Measurements from ENCODE around the gene PKDCC.

Gene PKDCC

DNA sequence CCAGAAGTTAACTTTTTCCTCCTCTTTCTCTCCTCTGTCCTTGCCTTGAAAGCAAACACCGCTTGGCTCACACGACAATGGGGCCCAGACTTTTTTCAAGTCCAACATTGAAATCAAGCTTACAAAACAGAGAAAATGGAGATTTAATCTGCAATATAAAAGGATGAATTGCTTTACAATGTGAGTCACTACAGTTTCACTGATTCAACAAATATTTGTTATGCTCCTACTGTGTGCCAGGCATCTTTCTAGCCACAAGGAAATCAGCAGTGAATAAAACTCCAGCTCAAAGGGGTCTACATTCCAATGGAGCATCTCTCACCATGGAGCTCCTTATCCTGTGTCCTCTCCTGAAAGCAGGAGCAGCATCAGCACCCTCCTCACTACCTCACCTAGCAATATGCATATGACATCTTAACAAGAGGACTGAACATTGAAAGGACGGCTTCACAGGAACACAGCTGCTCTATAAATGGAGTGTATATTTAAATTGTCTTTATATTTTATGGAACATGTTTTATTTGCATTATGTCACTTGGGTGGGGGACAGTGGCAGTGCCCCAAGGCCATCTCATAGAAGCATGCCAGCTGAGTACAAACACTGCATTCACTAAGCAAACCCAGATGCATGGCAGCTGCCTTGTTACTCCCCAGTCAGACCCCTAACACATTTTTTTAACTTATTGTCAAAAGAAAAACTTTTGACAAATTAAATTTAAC, 39.5 kb downstream of the PKDCC start:
- DNase-seq (ENCODE audit: low spot score), result no peak

DNA sequence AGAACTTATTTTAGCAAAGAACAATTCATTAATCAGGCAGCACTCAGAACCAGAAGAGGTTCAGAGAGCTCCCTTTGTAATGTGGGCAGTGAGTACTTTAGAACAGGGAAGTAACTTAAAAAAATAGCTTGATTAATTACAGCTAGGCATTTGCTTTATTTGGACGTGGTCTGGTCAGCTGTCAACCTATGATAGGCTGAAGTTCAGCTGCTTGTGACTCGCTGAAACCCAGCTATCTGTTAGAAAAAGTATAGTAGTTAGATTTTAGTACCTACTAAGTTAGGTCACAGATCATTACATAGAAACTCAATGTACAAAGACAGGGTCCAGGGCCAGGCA, 40.0 kb downstream of the PKDCC start:
- no peak for DNase-seq (ENCODE audit: low spot score)

DNA sequence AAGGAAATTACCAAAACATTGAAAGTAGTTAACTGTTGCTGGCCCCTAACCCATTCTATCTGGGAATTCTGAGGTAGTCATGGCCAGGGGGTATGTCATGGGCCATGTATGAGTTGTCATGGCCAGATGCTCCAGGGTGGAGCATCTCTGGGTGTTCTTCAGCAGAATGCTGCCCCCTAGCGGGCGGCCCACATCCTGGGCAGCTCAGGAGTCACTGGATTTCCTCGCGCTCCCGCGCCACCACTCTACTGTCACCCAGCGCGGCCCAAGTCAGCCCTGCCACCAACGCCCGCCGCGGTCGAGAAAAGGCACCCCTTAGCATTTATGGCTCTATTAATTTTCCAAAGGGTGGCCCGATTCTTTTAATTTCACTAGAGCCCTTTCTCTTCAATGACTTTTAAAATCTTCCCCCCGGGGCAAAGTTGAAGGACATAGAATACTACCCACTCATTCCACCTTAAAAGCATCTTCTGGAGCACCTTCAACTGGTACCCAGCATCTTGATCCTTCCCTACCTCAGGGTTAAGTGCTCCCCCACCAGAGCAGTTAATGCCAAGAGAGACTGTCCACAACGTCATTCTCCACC, 41.6 kb downstream of the PKDCC start:
- peak; percentile 84 for DNase-seq (ENCODE audit: low spot score)

DNA sequence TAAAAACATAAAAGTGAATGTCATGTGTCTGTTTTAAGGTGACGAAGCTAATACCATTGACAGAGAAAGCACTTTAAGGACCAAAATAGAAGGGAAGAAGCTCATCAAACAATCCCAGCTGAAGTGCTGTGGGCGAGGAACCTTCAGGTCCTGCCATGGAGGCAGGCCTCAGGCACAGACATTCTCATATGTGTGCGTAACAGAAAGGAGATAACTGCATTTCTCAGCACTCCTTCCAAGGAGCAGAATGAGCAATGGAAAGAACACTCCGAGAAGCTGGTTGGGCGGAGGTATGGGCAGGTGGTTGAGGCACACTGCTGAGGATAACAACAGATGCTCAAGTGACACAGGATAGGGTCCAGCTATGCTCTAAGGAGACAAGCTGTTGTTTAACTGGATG, 42.4 kb downstream of the PKDCC start:
- no peak for DNase-seq (ENCODE audit: low spot score)

DNA sequence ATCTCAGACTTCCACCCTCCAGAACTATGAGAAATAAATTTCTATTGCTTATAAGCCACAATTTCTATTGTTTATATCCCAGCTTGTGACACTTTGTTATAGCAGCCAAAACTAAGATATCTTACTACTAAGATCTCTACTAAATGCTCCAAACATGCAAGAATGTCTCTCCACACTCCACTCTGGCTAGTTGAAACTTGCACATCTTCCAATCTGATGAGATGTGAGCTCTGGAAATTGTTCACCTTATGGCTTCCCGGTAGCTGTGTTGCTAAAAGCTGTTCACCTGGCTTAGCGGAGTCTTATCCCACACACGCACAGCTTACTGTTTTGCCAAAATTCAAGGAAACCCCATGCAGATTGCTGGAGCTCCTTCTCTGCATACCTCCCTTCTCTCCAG, 43.9 kb downstream of the PKDCC start:
- DNase-seq (ENCODE audit: low spot score), result no peak

DNA sequence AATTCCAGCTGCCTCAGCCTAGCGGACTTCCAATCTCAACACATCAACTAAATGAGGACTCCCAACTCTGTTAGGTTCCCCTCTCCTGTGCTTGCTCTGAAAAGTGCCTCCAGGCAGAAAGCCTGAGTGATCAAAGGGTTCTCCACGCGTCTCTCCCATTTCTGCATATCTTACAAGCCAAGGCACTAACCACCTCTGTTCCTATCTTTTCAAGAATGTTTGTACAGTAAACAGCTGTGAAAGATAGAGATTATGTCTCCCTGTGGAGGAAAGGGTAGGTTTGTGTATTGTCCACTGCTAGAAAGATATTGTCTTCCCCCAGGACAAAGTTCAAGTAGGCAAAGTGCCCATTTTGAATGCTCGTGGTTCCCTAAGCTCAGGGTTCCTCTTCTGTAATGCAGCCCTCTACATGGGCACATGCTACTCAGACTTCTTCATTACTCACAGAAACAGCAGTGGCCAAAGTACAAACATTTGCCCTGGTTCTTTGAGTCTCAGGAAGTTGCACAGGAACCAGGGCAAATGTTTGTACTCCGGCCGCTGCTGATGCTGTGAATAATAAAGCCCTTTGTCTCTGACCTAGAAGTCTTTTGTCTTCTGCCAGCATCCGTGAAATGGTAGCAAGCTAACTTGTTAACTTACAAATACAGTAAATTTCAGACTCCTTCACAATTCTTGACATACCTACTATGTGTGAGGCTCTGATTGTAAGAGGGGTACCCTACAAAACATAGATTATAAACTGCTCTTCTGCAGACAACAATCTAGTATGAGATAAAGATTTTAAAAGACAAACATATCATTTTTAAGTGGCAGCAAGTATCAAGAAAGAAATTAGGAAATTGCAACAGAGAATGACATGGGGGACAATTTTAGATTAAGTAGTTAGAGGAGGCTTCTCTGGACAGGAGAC, 44.5 kb downstream of the PKDCC start:
- DNase-seq (ENCODE audit: low spot score), result no peak

DNA sequence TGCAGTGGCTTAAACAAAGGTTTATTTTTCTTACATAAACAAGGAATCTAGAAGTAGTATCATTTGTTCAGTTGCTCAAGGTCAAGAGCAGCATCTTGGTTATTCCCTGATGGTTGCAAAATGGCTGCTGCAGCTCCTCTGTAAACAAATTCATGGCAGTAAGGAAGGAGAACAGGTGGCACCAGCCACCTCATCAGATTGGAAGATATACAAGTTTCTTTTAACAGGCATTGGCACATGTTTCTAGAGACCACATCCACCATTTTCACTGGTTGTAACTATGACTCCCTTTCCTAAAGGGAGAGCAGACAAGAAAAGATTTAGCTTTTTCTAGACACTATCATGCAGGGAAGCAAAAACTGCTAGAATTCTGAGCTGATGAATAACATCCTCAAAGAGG, 46.3 kb downstream of the PKDCC start:
- no peak for DNase-seq (ENCODE audit: low spot score)

DNA sequence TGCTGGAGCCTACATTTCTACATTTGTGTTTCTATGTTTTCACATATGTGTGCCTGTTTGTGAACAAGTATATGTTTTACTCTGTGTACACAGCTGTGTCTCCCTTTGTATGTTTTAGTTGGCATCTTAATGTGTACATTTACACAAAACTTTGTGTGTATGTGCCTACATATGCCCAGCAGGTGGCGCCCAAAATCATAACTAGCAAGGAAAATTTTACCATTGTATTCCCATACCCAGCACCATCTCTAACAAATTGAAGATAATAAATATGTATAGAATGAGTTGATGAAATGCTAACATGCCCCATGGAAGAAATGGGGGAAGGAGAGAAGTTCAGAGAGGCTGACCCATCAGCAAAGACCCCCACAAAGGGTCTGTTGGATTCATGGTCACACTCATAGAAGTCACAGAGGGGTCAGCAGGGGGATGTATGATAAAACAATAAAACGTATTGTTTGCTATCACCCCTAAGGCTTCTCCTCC, 48.1 kb downstream of the PKDCC start:
- peak; percentile 78 for DNase-seq (ENCODE audit: low spot score)

DNA sequence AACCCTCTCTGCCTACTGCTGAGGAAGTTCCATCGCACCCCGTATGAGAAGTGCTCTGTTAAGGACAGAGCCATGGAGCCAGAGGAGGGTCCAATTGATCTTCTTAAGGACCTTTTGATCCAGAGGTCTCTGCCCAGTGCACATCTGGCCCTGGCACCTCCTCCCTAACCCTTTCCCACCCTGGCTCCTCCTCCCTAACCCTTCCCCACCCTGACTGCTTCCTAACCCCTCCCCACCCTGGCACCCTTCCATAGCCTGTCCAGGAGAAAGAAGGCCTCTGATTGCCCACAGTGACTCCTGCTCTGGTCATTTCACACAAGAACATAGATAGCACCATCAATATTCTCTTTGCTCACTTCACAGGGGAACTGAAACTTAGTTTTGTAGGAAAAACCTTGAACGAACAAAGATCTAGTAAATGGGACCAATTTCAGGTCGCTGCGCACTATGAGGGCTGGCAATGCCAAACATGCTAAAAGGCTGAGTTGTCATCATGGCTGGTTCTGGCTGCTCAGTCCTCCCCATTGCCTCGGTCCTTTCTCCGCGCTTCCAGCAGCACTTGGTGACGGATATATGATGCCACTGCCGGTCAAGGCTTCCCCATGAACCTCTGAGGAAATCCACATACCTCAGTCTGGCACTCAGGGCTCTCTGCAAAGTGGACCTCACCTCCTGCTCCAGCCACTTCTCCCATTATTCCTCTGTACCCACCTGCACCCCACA, 49.2 kb downstream of the PKDCC start:
- no peak for DNase-seq (ENCODE audit: low spot score)

DNA sequence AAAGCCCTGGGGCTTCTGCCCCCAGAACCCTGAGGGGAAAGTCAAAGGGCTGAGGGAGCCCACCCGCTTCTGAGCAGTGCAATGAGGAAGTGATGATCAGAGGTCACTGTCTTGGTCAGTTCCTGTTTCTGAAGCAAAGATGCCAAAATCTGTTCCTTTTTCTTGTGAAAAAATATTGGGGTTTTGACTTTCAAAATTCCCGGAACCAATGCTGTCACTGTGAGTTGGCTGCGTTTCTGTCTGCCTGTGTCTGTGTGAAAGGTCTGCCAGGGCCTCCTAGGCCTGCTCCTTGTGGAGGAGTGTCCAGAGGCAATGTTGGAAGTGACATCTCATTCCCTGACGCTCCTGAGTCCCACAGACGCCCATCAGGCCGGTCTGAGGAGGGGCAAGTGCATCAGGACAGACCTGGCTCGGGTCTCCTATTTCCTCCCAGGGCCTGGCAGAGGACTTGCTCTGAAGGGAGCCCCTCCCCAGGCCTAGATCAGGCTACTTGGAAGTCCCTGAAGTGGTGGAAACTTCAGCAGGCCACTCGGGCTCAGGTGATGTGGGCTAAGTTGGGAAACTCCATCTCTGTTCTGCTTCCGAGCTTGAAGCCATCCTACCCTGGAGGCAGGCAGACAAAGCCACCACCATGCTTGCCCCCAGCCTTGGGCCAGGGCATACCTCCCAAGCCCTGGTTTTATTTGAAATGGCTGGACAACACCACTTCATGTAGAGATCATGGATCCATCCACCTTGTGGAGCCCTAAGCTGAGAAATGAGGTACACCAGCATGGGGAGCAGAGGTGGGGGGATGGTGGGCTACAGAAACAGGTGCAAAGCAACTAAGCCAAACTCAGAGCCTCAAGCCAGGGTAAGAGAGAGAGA, 51.0 kb downstream of the PKDCC start:
- no peak for DNase-seq (ENCODE audit: low spot score)

DNA sequence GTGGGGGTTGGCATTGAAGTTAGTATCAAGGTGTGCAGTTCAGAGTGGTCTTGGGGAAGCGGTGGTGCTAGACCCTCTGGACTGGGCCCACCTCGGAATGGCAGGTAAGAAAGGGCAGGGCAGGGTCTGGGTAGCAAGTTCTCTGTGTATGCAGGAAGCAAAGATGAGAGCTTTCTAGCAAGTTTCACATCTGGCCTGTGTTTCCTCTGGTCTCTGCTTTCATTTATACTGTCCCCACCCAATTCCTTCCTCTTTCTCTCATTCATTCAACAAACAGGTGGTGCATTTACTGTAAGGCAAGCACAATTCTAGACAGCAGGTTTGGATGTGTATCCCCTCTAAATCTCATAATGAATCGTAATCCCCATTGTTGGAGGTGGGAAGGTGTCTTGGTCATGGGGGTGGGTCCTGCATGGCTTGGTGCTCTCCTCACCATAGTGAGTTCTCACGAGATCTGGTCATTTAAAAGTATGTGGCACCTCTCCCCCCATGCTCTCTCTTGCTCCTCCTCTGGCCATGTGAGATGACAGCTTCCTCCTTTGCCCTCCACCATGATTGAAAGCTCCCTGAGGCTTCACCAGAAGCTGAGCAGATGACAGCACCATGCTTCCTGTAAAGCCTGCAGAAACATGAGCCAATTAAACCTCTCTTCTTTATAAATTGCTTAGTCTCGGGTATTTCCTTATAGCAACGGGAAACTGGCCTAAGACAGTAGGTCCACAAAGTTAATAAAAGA, 51.8 kb downstream of the PKDCC start:
- peak; percentile 60 for DNase-seq (ENCODE audit: low spot score)

DNA sequence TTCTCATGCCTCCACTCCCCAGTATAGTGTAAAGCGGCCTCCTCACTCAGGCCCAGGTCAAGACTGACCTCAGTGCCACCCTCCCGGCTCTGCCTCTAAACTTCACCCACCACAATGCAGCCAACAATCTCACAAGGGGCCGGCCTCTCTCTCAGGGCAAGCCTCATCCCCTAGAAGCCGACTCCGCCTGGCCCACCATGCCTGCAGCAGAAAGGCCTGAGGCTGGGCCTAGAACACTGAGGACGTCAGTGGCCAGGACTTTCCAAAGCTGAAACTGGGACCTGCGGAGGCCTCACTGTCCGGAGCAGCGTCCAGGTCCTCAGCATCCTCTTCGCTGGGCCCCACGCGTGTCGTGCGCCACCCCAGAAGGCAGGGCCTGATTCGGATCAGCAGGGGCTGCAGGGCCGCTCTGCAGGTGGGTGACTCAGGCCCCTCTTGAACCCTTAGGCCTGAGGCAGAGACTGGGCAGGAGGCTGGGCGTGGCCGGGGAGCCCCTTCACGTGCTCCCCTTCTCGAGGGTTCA, 52.9 kb downstream of the PKDCC start:
- DNase-seq (ENCODE audit: low spot score), result no peak

DNA sequence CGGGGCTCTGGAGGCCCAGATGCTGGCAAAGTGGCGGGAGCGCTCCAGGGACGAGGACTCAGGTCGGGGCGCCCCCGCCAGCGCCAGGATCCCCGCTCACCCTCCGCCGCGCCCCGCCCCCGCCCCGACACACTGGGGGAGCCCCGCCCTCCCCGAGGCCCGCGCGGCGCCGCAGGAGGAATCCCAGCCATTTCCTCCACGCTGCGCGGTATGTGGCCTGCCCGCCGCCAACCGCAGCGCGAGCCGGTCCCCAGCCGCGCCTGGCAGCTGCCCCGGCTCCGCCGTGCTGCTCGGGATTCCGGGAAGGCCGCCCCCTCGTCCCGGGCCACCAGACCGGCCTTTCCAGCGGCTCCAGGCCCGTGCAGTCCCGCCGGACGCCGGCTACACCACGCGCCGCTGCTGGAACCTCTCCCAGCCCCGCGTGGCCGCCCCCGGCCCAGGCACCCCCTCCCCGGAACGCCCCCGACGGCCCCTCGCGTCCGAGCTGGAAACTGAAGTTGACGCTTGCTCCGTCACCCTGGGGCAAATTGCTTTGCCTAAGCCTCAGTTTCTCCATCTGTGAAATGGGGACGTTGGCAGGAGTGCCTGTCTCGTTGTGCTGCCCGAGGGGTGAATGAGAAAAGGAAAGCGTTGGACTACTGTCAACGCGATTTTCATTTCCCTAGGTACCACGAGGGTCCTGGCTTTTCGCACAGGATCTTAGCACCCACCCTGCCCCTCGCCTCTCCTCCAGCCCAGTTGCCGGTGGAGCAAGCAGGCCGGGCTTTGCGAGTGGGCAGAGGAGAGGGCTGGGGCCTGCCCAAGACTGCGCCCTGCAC, 53.6 kb downstream of the PKDCC start:
- DNase-seq (ENCODE audit: low spot score), result no peak

DNA sequence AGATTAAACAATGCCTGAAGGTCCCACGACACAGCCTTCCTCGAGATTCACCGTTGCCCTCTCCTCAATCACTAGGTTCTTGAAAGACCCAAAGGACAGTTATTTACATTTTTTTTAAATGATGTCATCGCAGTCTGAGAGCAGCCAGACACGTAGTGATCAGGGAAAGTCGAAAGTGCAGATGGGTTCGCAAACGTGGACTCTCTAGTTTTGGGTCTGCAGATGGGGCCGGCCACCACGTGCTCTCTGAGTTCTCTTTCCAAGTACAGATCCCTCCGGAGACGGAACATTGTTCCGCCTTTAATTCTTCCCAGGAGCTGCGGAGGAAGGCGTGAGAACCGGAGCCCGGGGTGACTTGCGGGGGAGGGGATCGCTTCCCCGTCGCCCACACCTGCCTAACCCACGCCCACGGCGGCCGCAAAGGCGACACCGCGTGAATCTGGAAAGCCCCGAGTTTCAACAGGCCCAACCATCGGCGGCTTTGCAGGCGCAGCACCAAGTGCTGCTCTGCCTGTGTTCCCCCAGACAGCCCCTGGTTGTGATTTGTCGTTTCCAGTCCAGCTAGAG, 54.3 kb downstream of the PKDCC start:
- DNase-seq (ENCODE audit: low spot score), result peak; percentile 75

DNA sequence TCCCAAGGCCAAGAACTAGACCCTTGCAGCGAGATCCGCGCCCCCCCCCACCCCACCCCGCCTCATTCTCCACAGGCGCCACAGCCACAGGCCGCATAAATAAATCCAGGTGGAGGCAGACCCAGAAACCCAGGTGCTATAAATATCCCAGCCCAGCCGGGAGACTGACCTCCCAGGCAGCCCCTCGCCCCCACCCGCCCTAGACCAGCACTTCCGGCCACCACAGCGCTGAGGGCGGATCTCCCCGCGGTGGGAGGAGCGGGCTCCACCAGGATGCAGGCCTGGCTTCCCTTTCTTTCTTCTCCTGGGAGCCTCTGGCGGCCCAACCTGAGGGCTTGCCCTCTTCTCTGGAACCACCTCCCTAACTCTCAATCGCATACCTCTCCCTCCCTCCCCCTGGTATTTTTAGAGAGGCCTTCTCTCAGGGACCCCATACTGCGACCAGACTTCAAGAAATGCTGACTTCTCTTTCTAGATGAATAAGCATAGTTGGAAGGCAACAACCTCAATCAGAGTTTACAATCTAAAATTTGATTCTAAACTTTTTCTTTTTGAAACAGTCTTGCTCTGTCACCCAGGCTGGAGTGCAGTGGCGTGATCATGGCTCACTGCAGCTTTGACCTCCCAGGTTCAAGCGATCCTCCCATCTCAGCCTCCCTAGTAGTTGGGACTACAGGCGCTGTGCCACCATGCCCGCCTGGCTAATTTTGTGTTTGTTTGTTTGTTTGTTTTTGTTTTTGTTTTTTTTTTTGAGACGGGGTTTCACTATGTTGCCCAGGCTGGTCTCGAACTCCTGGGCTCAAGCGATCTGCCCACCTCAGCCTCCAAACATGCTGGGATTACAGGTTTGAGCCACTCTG, 55.0 kb downstream of the PKDCC start:
- no peak for DNase-seq (ENCODE audit: low spot score)

DNA sequence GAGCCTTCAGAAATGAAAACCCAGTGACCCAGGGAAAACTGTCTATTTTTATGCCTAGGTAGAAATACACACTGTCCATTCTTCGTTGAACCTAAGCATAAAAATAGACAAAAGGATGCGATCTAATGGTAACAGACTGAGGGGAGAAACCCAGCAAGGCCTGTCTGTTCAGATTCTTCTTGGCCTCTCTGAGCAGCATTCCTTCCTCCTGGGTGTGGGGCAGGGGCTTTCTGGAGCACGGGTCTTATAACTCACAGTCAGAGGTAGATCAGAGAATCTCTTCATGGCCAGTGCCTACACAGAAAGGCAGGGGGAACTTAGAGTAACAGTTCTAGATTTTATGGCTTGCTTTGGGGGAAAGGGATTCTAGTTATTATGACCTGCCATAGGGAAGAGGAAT, 56.0 kb downstream of the PKDCC start:
- DNase-seq (ENCODE audit: low spot score), result no peak

DNA sequence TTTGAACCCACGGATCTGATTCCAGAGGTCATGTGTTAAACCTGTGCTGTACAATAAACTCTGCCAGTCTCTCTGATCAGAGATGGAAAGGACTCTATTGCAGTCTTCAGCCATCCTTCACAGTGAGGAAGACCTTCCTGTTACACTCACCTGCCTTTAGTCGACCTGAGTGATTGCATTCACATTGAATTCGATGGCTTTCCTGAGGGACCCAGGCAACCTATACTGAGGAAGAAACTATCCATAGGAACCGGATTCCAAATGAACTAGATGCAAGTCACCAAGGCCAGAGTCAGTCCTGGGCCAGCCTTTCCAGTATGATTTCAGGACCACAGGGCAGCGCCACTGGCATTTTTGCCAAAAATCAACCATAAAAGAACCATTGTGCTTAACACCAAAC, 56.8 kb downstream of the PKDCC start:
- no peak for DNase-seq (ENCODE audit: low spot score)

Data from NAMALWA (cell line).